Measurements from ENCODE around the gene IL1R1.

DNA sequence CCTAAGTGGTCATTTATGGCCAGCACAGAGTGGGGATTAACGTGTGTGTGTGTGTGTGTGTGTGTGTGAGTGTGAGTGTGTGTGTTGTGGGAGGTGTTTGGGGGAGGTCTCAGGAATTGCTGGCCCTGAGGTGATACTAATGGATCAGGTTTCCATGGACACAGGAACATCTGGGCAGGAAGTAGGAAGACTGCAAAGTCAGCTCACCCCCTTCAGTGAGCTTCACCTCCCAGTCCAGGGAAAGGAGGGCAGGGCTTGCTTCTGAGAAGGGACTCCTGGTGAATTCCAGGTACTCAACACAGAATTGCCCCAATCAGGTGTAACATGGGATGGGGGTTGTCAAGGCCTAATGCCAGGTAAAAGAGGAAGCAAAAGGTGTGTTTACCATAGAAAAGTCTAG, 30.3 kb upstream of the IL1R1 start:
- no peak for TF ChIP-seq TAF1 (IDR thresholded peaks at IDR 0.05; ENCODE audit: borderline replicate concordance, low read depth, low read length)
- no peak for TF ChIP-seq POLR2A (IDR thresholded peaks at IDR 0.05; ENCODE audit: low read depth, low read length)
- TF ChIP-seq POLR2AphosphoS5 (IDR thresholded peaks at IDR 0.05; ENCODE audit: low read depth, low read length), result no peak
